Activated naive CD4-positive, alpha-beta T cell treated with anti-CD3 and anti-CD28 coated beads, Interleukin-2, amount 50 U/mL, for 16 hours (primary cell): ENCODE measurements around the gene GOT1.

Experiments
- DNase-seq: peaks from one replicate; pipeline ENCODE4 v3.0.0-alpha.2; 2020

Gene GOT1

GRCh38 chr10:99353182-99353581 lies 77.2 kb downstream of the GOT1 start:
- no peak for DNase-seq

- DNase-seq, result no peak
Observed at GRCh38 chr10:99347672-99348071, 82.8 kb downstream of the GOT1 start.
